Endothelial cell (in vitro differentiated cells): Measurements from ENCODE around the gene TMEM59L. TPM values are rescaled to one million over a fixed set of nuclear protein-coding genes. Genes with fewer than 3 reads are reported as not detected.

Source experiments
- DNase-seq: peaks from one replicate; pipeline ENCODE4 v3.0.0; 2021; ENCODE audit warnings: low spot score
- H3K27ac Mint-ChIP-seq: one replicate; pipeline ENCODE4 v1.8.0; 2021; ENCODE audit warnings: mixed read lengths, inconsistent platforms; ENCODE audit not compliant: unreplicated experiment
- H3K27me3 Mint-ChIP-seq: one replicate; pipeline ENCODE4 v1.8.0; 2021; ENCODE audit warnings: mild to moderate bottlenecking, moderate library complexity, mixed read lengths, inconsistent platforms; ENCODE audit not compliant: unreplicated experiment
- H3K36me3 Mint-ChIP-seq: one replicate; pipeline ENCODE4 v1.8.0; 2021; ENCODE audit warnings: mild to moderate bottlenecking, low read depth, mixed read lengths, inconsistent platforms; ENCODE audit not compliant: unreplicated experiment
- H3K4me1 Mint-ChIP-seq: one replicate; pipeline ENCODE4 v1.8.0; 2021; ENCODE audit warnings: mild to moderate bottlenecking, mixed read lengths, inconsistent platforms; ENCODE audit not compliant: unreplicated experiment
- H3K4me3 Mint-ChIP-seq: one replicate; pipeline ENCODE4 v1.8.0; 2021; ENCODE audit warnings: mild to moderate bottlenecking, mixed read lengths, inconsistent platforms; ENCODE audit not compliant: unreplicated experiment
- H3K9me3 Mint-ChIP-seq: one replicate; pipeline ENCODE4 v1.8.0; 2021; ENCODE audit warnings: mixed read lengths, inconsistent platforms; ENCODE audit not compliant: unreplicated experiment
- total RNA-seq: library from RNA; stranded (reverse); fragmentation: NEBNext Ultra II Directional; extraction: Animal tissue kit (Norgen Biotek cat#: 25700); gene quantifications from one replicate; pipeline ENCODE4 v1.2.1, GENCODE V29; 2021; ENCODE audit not compliant: unreplicated experiment
- TF ChIP-seq, protein P1 (sequence below): fragments of 200-600 bp; sonication (generic); IDR thresholded peaks from one replicate; pipeline ENCODE4 v1.5.0; 2021; ENCODE audit warnings: antibody characterized with exemption; ENCODE audit not compliant: unreplicated experiment

Gene TMEM59L
- total RNA-seq, 1 donor from 2014 or later: 0.15 TPM

DNA sequence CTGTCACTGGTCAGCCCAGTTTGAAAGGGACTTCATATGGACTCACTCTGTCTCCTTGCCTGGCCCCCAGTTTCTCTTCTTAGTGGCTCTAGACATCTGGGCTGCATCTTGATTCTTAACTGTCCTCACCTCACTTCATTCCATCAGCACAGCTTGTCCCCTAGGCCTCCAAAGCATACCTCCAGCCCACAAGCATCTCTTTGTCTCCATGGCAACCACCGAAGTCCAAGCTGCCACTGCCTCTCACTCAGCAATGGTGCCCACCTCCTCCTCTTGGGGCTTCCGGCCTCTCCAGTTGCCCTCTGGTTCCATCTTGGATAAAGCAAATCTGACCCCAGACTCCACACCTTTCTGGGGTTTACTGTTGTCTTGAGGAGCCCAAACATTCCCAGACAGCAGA, 14.2 kb downstream of the TMEM59L start:
- no peak for DNase-seq
- peaks cover 5% of the 10 kb centered on the region for H3K27me3 Mint-ChIP-seq

GRCh38 chr19:18629166-18630088, 16.8 kb downstream of the TMEM59L start:
- H3K27ac Mint-ChIP-seq: no peak overlapping the region
- H3K27me3 Mint-ChIP-seq: peaks cover 5% of the 10 kb centered on the region
- no peaks in the 10 kb centered on the region for H3K9me3 Mint-ChIP-seq
- H3K4me3 Mint-ChIP-seq: no peak overlapping the region
- TF ChIP-seq, protein P1, sequence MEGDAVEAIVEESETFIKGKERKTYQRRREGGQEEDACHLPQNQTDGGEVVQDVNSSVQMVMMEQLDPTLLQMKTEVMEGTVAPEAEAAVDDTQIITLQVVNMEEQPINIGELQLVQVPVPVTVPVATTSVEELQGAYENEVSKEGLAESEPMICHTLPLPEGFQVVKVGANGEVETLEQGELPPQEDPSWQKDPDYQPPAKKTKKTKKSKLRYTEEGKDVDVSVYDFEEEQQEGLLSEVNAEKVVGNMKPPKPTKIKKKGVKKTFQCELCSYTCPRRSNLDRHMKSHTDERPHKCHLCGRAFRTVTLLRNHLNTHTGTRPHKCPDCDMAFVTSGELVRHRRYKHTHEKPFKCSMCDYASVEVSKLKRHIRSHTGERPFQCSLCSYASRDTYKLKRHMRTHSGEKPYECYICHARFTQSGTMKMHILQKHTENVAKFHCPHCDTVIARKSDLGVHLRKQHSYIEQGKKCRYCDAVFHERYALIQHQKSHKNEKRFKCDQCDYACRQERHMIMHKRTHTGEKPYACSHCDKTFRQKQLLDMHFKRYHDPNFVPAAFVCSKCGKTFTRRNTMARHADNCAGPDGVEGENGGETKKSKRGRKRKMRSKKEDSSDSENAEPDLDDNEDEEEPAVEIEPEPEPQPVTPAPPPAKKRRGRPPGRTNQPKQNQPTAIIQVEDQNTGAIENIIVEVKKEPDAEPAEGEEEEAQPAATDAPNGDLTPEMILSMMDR: no peak
- no peaks in the 10 kb centered on the region for H3K4me1 Mint-ChIP-seq
- no peaks in the 10 kb centered on the region for H3K36me3 Mint-ChIP-seq
- DNase-seq: no peak

More for the DNA sequence above, 14.2 kb downstream of the TMEM59L start:
- Mint-ChIP-seq H3K27ac (no peak overlapping the region), H3K4me1 (no peaks in the 10 kb centered on the region), H3K36me3 (no peaks in the 10 kb centered on the region), H3K4me3 (no peak overlapping the region), H3K9me3 (no peaks in the 10 kb centered on the region)
- TF ChIP-seq, protein P1: no peak

DNA sequence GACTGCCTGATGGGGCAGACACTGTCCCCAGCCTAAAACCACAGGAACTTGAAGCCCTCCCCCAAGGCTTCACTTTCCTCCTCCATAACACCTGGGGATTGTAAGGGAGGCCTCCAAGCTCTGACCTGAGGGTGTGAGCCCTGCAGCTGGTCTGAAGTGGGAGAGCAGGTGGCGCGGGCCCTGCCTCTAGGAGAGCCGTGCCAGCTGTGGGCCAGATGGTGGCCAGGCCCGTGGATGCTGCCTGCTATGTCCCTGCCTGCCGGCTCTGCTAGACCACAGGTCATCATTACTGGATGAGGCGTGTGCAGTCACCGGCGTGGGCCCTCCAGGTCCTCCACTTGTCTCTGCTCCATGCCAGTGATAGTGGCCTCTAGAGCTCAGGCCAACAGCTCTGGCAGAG, 20.7 kb downstream of the TMEM59L start:
- TF ChIP-seq, protein P1: no peak
- H3K4me3 Mint-ChIP-seq: no peak overlapping the region
- no peak for DNase-seq
- no peak overlapping the region for H3K27ac Mint-ChIP-seq
- H3K4me1 Mint-ChIP-seq: peaks cover 2% of the 10 kb centered on the region
- peaks cover 13% of the 10 kb centered on the region for H3K27me3 Mint-ChIP-seq
- H3K9me3 Mint-ChIP-seq: no peaks in the 10 kb centered on the region
- H3K36me3 Mint-ChIP-seq: peaks cover 8% of the 10 kb centered on the region

- peak overlapping the region; percentile 16 for H3K4me3 Mint-ChIP-seq
Observed at GRCh38 chr19:18634612-18635297, 22.1 kb downstream of the TMEM59L start.

More at GRCh38 chr19:18634612-18635297, 22.1 kb downstream of the TMEM59L start:
- Mint-ChIP-seq H3K4me1 (peaks cover 2% of the 10 kb centered on the region), H3K27ac (no peak overlapping the region), H3K36me3 (peaks cover 8% of the 10 kb centered on the region), H3K27me3 (peaks cover 13% of the 10 kb centered on the region), H3K9me3 (no peaks in the 10 kb centered on the region)
- TF ChIP-seq, protein P1: no peak
- DNase-seq: no peak
